HG03571 (cell line): Measurements from ENCODE around the gene NDUFA11.

Experiments used
- ATAC-seq: cut with Tn5 transposase; IDR thresholded peaks from one replicate; pipeline ENCODE4 v1.9.1; 2021; ENCODE audit not compliant: unreplicated experiment

NDUFA11 gene

DNA sequence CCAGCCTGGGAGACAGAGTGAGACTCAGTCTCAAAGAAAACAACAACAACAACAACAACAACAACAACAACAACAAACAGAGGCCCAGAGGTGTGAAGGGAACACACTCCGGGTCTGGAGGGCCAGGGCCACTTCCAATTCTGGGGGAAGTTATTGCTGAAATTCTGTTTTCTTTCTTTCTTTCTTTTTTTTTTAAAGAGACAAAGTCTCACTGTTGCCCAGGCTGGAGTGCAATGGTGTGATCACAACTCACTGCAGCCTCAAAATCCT lies 7.0 kb upstream of the NDUFA11 start:
- no peak for ATAC-seq

DNA sequence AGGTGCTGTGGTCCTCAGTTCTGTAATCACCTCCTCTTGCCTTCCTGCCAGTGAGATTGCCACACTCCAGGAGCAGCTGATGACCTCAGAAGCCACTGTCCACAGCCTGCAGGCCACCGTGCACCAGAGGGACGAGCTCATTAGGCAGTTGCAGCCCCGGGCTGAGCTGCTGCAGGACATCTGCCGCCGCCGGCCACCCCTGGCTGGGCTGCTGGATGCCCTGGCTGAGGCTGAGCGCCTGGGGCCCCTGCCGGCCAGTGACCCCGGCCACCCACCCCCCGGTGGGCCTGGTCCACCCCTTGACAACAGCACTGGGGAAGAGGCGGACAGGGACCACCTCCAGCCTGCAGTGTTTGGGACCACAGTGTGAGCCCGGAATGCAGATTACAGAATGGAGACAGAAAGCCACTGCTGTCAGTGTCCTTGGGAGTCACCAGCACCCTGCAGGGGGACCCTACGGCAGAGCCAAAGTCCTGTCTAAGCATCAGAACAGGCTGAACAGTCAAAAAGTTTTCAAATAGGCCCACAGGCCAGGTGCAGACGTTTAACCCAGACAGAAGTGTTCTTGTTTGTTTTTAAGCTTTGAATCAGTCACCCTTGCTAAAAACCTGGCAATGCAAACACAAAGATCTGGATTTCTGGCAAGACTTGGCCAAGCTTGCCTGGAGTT lies 5.3 kb upstream of the NDUFA11 start:
- ATAC-seq, result no peak

DNA sequence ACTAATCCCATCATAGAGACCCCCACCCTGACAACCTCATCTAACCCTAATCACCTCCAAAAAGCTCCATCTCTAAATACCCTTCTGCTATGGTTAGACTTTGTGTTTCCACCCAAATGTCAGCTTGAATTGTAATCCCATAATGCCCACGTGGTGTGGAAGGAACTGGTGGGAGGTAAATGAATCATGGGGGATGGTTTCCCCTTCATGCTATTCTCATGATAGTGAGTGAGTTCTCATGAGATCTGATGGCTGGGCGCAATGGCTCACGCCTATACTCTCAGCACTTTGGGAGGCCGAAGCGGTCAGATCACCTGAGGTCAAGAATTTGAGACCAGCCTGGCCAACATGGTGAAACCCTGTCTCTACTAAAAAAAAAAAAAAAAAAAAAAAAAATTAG lies 3.7 kb upstream of the NDUFA11 start:
- no peak for ATAC-seq

DNA sequence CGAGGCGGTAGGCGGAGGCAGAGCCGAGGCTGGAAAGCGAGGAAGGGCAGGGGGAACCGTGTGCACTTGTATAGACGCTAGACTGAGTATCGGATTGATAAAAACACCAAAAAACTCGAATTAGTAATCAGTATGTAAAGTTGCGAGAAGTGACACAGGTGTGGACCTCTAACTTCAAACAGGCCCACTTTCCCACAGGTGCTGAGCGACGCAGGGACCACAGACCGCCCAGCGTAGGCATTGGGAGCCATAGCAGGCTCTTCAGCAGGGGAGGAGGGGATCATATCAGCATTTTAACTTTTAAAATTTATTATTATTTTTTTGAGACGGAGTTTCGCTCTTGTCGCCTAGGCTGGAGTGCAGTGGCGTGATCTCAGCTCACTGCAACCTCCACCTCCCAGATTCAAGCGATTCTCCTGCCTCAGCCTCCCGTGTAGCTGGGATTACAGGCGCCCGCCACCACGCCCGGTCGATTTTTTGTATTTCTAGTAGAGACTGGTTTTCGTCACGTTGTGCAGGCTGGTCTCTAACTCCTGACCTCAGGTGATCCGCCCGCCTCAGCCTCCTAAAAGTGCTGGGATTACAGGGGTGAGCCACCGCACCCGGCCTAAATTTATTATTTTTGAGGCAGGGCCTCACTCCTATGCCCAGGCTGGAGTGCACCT lies 1.7 kb upstream of the NDUFA11 start:
- ATAC-seq, result no peak

DNA sequence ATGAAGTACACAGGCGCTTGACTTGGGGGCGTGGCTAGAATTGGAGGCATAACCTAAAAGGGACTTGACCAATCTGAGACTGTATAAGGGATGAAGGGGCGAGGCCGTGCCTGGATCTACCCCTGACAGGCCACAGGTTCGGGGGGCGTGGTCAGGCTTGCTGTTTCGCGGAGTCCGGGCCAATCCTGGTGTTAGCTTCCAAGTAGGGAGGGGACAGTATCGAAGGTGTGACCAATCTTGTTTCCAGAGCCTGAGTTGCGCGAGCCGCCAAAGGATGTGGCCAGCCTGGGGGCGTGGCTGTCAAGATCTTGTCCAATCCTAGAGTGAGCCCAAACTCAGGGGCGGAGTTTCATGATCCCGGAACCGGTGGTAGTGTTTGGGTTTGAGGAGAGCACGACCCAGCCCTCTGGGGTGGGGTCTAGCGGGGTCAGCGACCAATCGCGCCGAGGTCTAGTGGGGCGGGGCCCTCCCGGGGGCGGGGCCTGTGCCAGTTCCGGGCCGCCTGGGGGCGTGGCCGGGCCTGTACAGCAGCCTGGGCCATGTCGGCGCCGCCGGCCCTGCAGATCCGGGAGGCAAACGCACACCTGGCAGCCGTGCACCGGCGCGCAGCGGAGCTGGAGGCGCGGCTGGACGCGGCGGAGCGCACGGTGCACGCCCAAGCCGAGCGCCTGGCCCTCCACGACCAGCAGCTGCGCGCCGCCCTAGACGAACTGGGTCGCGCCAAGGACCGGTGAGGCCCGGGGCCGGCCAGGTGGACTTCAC lies 943 bp upstream of the NDUFA11 start, which contains the start of gene VMAC:
VMAC (plus strand) TSS at position 521 of the 762 bp plus-strand sequence; CDS start at position 540, 19 bp downstream.
- ATAC-seq, result peak; percentile 67

DNA sequence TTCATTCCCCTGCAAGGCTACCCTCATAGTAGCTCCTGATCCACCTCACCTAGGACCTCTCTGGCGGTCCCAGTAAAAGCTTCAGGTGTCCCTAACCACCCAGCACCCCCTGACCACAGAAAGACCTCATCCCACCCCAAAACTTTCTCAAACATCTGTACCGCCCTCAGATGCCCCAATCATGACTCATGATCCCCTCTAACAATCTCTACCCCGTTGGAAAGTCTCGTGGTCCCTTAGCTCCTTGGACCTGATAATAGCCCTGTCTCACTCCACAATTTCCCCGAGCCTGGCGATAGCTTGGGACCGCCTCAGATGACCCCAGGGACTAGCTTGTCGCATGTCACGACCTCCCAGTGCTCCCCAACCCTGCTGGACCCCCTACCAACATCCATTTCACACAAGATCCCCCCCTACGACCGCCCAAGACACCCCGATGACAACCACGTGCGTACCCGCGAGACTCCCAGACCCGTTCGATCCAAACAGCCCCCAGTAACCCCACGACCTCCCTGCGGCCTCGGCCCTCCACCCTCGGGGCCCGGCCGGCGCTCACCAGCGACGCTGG lies 450 bp downstream of the NDUFA11 start:
- ATAC-seq, result no peak

DNA sequence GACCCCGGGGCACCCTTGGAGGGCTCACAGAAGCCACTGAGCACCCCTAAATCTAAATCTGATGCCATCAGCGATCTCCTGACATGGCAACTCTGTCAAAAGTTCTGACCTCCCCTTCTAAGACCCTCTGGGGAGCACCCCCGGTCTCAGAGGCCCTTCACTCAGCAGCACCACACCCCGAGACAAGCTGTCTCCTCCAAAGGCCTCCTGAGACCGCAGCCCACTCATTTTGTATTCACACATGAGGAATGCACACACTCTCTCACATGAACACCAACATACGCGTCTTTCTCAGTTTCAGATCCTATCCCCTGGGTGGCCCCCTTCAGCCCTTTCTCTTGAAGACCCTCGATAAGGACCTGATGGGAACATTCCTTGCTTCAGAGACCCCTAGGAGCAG lies 2.6 kb downstream of the NDUFA11 start:
- ATAC-seq, result no peak

DNA sequence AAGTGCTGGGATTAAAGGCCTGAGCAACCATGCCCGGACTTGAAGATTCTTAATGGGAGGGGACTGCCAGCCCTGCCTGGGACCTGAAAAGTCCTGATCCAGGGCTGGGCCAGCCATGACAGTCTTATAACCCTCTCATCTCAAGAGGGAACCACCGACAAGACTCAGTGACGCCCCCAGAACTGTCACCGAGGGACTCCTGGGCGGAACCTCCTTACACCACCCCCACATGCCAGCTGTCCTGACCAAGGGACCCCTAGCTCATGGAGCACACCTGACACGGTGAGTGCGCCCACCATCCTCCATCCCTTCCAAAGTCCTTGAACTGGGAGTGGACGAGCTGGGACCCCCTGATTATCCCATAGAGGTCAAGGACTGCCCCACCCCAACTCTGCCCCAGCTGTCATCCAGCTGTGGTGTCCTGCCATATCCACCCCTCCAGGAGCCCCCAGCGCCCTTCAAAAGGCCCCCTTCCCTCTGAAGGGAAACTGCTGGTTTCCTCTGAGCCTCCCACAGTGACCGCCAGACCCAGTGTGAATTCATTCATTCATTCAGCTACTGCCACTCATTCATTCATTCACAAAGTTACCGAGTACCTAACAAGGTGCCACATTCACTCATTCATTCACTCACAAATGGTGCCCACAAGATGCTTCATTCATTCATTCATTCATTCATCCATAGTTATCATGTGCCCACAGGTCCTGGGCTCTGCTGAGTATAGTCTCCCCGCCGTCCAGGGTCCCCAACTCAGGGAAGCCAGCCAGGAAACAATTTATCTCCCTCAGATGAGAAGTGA lies 3.7 kb downstream of the NDUFA11 start:
- no peak for ATAC-seq

DNA sequence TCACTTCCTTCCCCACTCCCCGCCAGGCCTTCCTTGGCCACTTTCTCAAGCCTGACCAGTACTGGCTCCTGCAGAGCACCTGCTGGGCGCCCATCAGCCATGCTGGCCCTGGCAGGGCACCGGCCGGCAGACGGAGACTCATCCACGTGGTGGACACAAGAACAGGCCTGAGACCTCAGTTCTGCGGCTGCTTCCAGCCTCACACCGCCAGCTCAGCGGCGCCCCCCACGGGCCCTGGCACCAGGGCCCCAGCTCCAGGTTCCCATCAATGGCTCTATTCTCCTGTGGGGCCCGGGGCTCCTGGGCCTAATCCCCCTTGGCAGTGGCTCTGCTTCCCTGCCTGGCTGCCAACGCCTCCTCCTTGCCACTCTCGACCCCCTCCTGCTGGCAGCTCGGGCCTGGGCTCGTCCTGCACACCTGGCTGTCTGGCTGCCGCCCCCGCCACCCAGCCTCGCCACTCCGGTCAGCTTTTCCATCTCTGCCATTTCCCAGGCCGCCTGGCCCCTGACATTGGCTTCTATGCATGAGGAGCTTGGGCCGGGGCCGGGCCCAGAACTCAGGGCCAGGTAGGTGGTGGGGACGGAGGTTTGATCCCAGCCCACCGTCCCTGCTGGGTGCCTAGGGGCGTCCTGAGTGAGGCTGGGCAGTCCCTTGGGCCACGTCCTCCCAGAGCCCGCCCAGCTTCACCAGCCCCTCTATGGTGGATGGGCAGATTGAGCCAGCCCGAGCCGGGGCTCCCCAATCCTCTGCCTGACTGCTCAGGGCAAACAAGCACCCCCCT lies 6.2 kb downstream of the NDUFA11 start:
- no peak for ATAC-seq

DNA sequence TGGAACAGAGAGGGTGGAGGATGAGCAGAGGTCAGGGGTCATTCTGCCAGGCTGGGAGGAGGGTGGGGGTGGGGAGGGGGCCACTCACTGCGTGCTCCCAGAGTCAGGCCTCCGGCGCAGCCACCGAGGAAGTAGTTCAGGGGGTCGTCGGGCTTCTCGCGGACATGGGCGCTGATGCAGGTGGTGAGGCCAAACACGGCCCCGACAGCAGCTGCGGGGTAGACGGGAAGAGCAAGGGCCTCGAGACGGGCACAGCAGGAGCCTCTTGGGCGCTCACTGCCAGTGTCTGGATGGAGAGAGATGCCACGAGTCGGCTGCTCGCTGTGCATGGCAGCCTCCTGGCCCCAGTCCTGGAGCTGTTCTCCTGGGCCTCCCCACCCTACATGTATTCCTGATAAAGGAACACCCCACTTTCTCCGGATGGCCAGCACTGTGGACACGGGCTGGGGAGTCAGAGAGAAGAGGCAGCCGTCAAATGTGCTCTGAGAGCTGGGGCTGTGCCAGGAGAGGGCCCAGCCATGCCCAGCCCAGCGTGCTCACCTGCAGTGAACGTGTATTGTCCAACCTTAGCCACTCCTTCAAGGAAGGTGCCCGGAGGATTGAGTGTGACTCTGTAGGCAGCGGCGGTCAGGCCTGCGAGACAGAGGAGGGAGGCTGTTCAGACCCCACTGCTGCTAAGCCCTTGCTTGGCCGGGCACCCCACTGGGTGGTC lies 7.1 kb downstream of the NDUFA11 start:
- no peak for ATAC-seq

DNA sequence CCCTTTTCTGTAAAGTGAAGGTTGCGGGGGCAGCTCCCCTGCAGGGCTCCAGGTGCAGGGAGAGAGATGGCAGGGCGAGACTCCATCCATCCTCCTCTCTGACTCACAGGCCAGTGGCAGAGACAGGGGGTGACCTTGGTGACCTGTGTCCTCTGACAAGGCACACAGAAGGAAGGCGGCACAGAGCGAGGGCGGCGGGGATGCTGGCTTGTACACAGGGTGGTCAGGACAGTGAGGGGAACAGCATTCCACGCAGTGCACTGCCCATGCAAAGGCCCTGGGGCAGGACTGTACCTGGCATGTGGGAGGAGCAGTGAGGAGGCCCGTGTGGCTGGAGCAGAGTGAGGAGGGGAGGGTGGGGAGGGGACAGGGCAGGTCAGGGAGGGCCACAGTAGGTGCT lies 7.7 kb downstream of the NDUFA11 start:
- no peak for ATAC-seq

DNA sequence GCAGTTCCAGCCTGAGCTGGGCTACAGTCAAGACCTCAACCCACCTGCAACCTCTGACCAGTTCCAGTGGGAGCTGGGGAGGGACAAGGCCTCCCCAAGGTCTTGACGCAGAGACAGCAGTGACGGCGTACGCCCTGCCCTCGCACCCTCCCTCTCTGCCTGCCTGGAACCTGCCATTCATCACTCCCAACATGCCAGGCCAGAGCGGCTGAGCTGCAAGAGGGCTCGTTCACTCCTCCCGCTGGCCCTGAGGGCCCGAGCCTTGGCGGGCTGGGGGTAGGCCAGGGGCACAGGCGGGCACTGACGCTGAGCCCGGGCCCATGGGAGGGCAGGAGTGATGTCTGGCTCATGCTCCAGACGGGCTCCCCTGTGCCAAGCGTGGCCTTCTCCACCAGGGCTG lies 8.2 kb downstream of the NDUFA11 start:
- no peak for ATAC-seq

DNA sequence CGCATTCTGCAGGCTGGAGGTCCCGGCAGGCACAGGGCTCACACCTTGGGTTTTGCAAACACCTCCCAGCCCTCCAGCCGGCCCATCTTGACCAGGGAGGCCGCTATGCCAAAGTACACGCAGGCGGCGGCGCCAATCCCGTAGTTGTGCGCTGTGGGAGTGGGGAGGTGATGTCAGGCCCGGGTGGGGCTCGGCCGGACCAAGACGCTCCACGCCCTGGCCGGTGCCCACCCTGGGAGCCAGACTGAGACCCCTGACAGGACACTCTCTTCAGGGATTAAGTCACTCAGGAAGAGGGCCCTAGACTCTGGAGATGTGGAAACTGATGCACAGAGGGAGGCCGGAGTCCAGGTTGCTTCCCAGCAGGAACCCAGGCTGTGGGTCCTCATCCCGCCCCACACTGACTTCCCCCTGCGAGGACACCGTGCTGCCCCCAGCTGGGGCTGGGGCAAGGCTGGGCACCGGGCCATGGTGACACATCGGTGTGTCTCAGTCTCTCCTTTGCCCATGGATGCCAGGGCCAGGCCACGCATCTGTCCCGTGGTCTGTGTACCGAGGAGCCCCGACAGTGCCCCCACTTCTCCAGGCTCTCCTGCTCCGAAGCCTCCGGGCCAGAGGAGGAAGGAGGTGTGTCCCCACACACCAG lies 8.8 kb downstream of the NDUFA11 start:
- no peak for ATAC-seq

DNA sequence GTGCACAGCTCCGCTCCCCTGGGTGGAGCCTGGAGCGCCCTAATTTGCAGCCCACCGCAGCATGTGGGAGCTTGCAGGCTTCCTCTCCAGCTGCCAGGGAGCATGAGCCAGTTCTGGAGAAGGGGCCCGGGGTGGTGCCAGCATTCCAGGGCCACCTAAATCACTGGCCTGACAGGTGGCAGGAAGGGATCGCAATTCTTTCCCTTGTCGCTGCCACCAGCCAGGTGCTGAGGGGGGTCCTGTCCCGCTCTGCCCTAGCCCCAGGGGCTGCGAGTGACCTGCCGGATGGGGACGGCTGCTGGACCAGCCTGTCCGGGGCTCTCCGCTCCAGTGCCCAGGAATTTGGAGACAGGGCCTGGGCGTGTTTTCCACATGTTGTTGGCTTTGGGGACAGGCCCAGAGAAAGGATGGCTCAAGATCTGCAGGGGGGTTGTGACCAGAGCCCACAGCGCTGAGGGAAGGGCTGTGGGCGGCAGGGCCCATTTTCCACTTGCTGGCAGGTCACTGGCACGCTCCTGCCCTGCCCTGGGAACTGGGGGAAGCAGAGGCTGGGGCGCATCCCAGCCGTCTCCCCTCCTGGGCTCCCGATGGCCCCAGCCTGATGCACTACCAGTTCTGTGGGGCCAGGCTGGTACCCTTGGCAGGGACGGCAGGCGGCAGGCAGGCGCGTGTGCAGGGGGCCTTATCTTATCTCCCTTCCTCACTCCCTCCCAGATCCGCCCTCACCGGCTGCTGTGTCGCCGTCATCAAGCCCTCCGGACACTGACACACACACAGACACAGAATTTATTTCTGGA lies 9.5 kb downstream of the NDUFA11 start:
- ATAC-seq, result no peak

DNA sequence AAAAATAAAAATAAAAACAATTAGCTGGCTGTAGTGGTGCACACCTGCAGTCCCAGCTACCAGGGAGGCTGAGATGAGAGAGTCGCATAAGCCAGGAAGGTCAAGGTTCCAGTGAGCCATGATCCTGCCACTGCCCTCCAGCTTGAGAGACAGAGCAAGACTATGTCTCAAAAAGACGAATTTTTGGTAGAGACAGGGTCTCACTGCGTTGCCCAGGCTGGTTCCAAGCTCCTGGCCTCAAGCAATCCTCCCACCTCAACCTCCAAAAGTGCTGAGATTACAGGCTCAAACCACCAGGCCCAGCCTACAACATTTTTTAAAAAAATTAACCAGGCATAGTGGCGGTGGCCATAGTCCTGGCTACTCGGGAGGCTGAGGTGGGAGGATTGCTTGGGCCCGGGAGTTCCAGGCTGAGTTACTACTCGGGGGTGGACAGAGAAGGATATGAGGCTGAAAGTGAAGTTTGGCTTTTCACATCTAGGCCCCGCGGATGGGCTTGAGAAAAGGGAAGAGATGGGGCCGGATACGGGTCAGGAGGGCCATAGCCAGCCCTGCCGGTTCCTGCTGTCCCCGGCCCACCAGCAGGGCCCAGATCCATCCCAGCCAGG lies 10.2 kb downstream of the NDUFA11 start:
- no peak for ATAC-seq

DNA sequence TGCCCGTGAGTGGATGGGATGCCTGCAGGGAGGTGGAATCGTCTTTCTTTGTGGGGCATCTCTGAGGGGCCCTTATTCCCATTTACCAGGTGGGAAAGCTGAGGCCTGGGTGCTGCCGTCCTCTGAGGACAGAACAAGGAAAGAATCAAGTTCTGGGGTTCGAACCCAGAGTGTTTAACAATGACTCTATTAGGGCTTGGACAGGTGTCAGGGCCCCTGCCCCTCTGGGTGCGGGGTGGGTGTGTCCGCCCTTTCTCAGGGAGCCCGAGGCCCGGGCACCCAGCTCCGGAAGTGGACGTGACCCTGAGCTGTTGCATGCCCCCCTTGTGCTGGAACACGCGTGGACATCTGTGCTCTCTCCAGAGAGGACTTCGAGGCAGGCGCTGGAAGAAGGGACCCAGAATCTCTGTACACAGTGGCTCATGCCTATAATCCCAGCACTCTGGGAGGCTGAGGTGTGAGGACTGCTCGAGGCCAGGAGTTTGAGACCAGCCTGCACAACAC lies 10.8 kb downstream of the NDUFA11 start:
- no peak for ATAC-seq

DNA sequence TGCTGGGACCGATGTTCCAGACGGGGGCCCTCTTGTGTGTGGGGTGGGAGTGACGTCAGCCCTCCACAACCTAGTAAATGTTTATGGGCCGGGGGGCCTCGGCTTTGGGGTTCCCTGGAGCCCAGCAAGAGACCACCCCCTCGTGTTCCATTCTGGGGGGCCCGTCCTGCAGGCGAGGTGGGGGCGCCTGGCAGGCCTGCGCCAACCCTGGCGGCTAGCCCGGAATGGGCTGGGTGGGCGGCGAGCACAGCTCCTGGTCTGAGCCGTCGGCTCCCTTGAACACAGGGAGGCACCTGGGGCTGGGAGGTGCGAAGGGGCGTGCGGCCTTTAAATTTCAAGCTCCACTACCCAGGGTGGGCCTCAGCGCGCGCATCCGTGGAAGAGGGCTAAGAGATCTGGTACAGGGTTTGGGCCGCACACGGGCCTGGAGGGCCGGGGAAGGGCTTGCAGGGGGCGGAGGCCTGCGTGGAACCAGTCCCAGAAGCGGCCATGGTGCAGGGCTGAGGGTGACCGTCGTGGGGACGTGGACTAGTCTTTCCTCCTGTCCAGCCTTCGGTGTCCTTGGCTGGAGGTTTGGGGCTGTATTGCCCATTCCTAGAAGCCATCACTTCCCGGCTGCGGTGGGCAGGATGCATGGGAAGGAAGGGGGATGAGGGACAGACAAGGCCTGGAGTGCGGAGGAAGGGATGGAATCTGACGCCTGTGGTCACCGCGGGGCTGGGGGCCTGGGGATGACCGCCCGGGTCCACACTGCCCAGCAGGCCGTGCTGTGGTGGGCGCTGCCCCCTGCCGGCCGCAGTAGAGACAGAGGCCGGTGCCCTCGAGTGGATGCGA lies 11.4 kb downstream of the NDUFA11 start:
- ATAC-seq, result no peak
